CD14-positive monocyte (primary cell): ENCODE data around the gene SOCS3. TPM values are rescaled to one million over a fixed set of nuclear protein-coding genes. Genes with fewer than 3 reads are reported as not detected.

ENCODE experiments used
- DNase-seq, 3 donors: peaks; one replicate each; pipeline ENCODE4 v3.0.0-alpha.2; 2011 to 2022
- H2AFZ ChIP-seq: 2 replicates; pipeline ENCODE4 v1.6.0; 2012; ENCODE audit warnings: mild to moderate bottlenecking, low read depth, low read length, inconsistent platforms; ENCODE audit not compliant: insufficient read depth, poor library complexity, severe bottlenecking
- H3K27ac ChIP-seq, 2 donors: 1 replicate in 1 of 2; 2 replicates in 1 of 2; pipeline ENCODE4 v1.5.1; 2012 to 2013; ENCODE audit warnings: low read length in 2 of 2, control low read depth in 1 of 2, inconsistent platforms in 1 of 2, low read depth in 1 of 2, mild to moderate bottlenecking in 1 of 2
- H3K27me3 ChIP-seq, 2 donors: one replicate each; pipeline versions ENCODE4 v1.6.0 to v1.6.1; 2011 to 2013; ENCODE audit warnings: low read length in 2 of 2; ENCODE audit not compliant: control insufficient read depth in 2 of 2, insufficient read depth in 2 of 2
- H3K36me3 ChIP-seq, 2 donors: replicated peaks in 1 of 2; 1 replicate in 1 of 2; 2 replicates in 1 of 2; pipeline versions ENCODE4 v1.5.1 to v1.6.1; 2012 to 2013; ENCODE audit warnings: low read length in 2 of 2, control low read depth in 1 of 2, inconsistent platforms in 1 of 2, mild to moderate bottlenecking in 1 of 2; ENCODE audit not compliant: insufficient read depth in 2 of 2, control insufficient read depth in 1 of 2
- H3K4me1 ChIP-seq, 2 donors: 1 replicate in 1 of 2; 2 replicates in 1 of 2; pipeline versions ENCODE4 v1.5.1 to v1.6.1; 2012 to 2013; ENCODE audit warnings: low read length in 2 of 2, control low read depth in 1 of 2, inconsistent platforms in 1 of 2, mild to moderate bottlenecking in 1 of 2, moderate library complexity in 1 of 2; ENCODE audit not compliant: insufficient read depth in 2 of 2, control insufficient read depth in 1 of 2
- H3K4me2 ChIP-seq: replicated peaks from 2 replicates; pipeline ENCODE3; 2012; ENCODE audit warnings: low read length, moderate library complexity, mild to moderate bottlenecking; ENCODE audit not compliant: poor library complexity, severe bottlenecking; ENCODE audit errors: extremely low read depth
- H3K4me3 ChIP-seq, 3 experiments: fragments of 200-600 bp in 1 of 3; sonication (generic) in 1 of 3; replicated peaks in 1 of 3; 1 replicate in 2 of 3; 2 replicates in 1 of 3; pipeline ENCODE4 v1.5.1; 2011 to 2013; ENCODE audit warnings: low read length in 3 of 3, mild to moderate bottlenecking in 3 of 3, control low read depth in 2 of 3, low read depth in 2 of 3, inconsistent platforms in 1 of 3, moderate library complexity in 1 of 3
- H3K79me2 ChIP-seq: 2 replicates; pipeline ENCODE4 v1.6.0; 2012; ENCODE audit warnings: mild to moderate bottlenecking, control low read depth, inconsistent platforms, low read length, moderate library complexity; ENCODE audit not compliant: insufficient read depth
- H3K9ac ChIP-seq: 2 replicates; pipeline ENCODE4 v1.6.0; 2017; ENCODE audit warnings: low read length, mild to moderate bottlenecking; ENCODE audit not compliant: insufficient read depth, poor library complexity, severe bottlenecking
- H3K9me3 ChIP-seq, 2 donors: replicated peaks in 1 of 2; 1 replicate in 1 of 2; 2 replicates in 1 of 2; pipeline versions ENCODE4 v1.5.1 to v1.6.1; 2012 to 2013; ENCODE audit warnings: low read length in 2 of 2, control low read depth in 1 of 2; ENCODE audit not compliant: control insufficient read depth in 1 of 2, insufficient read depth in 1 of 2
- H4K20me1 ChIP-seq: 2 replicates; pipeline ENCODE4 v1.6.0; 2012; ENCODE audit warnings: mild to moderate bottlenecking, low read length, control low read depth, moderate library complexity; ENCODE audit not compliant: insufficient read depth
- H3K27ac Mint-ChIP-seq, 7 donors: one replicate each; pipeline ENCODE4 v1.8.0; 2020; ENCODE audit warnings: mild to moderate bottlenecking in 7 of 7, mixed read lengths in 7 of 7, moderate library complexity in 6 of 7, inconsistent platforms in 2 of 7
- H3K27me3 Mint-ChIP-seq, 3 donors: one replicate each; pipeline ENCODE4 v1.8.0; 2021 to 2022; ENCODE audit warnings: low read depth in 3 of 3, mild to moderate bottlenecking in 3 of 3, mixed read lengths in 3 of 3, moderate library complexity in 3 of 3, inconsistent platforms in 1 of 3
- H3K36me3 Mint-ChIP-seq, 2 donors: one replicate each; pipeline ENCODE4 v1.8.0; 2020; ENCODE audit warnings: mixed read lengths in 2 of 2, inconsistent platforms in 1 of 2, mild to moderate bottlenecking in 1 of 2
- H3K4me1 Mint-ChIP-seq: one replicate; pipeline ENCODE4 v1.8.0; 2020; ENCODE audit warnings: mild to moderate bottlenecking, mixed read lengths
- H3K4me3 Mint-ChIP-seq, 2 donors: one replicate each; pipeline ENCODE4 v1.8.0; 2020; ENCODE audit warnings: mild to moderate bottlenecking in 2 of 2, mixed read lengths in 2 of 2, moderate library complexity in 1 of 2
- H3K9me3 Mint-ChIP-seq, 7 donors: one replicate each; pipeline ENCODE4 v1.8.0; 2020 to 2022; ENCODE audit warnings: mixed read lengths in 7 of 7, mild to moderate bottlenecking in 6 of 7, moderate library complexity in 6 of 7, inconsistent platforms in 2 of 7
- WGBS: methylation state at CpG from one replicate; pipeline ENCODE4 v1.1.5; 2013; ENCODE audit warnings: missing lambda C conversion rate; ENCODE audit not compliant: insufficient coverage; 5-methylcytosine and 5-hydroxymethylcytosine counted together
- intact Hi-C, 2 donors: fragments of 100-400 bp; cut with micrococcal nuclease; formaldehyde crosslinking; loops; one replicate each; pipeline versions ENCODE4 v1.15.0 to v1.15.1; 2023
- polyA plus RNA-seq, 3 donors: library from polyadenylated mRNA; depleted of rRNA in 1 of 3; unstranded in 2 of 3; stranded (reverse) in 1 of 3; fragments of 300-500 nt in 2 of 3; fragments of >200 nt in 1 of 3; fragmentation: Illumina TruSeq in 2 of 3; gene quantifications; 1 replicate in 2 of 3; 2 replicates in 1 of 3; pipeline ENCODE4 v1.2.3, GENCODE V29; 2012 to 2021
- TF ChIP-seq, protein P1 (sequence below): fragments of 200-600 bp; IDR thresholded peaks from one replicate; pipeline ENCODE4 v1.8.0; 2022; ENCODE audit warnings: antibody characterized with exemption, mild to moderate bottlenecking

The SOCS3 gene
- polyA plus RNA-seq, 3 donors: 123 to 441 (median 144) TPM

DNA sequence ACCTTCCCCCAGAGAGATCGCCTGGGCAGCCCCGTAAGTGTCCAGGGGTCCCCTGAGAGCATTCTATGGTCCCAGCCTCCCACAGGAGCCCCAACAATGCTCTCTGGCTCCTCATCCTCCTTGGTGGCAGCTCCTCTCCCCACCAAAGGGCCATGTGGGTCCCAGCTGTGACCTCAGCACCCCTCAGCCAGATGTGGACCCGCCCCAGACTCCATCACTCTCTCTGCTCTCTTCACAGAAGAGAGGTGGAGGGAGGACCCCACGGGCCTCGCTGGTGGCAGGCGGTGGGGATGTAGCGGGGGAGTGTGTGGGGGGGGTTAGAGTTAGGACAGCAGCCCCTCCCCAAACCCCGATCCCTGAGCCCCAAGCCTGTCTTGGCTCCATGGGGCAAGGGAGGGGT, 41.0 kb downstream of the SOCS3 start:
- H3K36me3 ChIP-seq: no peaks in the 10 kb centered on the region
- no peak overlapping the region for H2AFZ ChIP-seq
- H3K4me1 Mint-ChIP-seq: peaks cover 33% of the 10 kb centered on the region
- H3K27ac ChIP-seq: no peak overlapping the region
- H3K9ac ChIP-seq: no peak overlapping the region
- TF ChIP-seq, protein P1, sequence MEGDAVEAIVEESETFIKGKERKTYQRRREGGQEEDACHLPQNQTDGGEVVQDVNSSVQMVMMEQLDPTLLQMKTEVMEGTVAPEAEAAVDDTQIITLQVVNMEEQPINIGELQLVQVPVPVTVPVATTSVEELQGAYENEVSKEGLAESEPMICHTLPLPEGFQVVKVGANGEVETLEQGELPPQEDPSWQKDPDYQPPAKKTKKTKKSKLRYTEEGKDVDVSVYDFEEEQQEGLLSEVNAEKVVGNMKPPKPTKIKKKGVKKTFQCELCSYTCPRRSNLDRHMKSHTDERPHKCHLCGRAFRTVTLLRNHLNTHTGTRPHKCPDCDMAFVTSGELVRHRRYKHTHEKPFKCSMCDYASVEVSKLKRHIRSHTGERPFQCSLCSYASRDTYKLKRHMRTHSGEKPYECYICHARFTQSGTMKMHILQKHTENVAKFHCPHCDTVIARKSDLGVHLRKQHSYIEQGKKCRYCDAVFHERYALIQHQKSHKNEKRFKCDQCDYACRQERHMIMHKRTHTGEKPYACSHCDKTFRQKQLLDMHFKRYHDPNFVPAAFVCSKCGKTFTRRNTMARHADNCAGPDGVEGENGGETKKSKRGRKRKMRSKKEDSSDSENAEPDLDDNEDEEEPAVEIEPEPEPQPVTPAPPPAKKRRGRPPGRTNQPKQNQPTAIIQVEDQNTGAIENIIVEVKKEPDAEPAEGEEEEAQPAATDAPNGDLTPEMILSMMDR: no peak
- no peak overlapping the region for H3K4me2 ChIP-seq
- DNase-seq: no peak
- H3K4me3 ChIP-seq: no peak overlapping the region
- no peaks in the 10 kb centered on the region for H3K79me2 ChIP-seq
- no peaks in the 10 kb centered on the region for H3K9me3 ChIP-seq
- 80% methylated on average over 1 of the region's 8 CpGs for WGBS
- H3K27me3 Mint-ChIP-seq: peaks cover 38 to 42% (median 40%) of the 10 kb centered on the region in 3 donors
- intact Hi-C loops: no loop called here
- peaks cover 0 to 3% (median 0%) of the 10 kb centered on the region in 7 donors for H3K9me3 Mint-ChIP-seq
- H3K27ac Mint-ChIP-seq: no peak overlapping the region
- H3K4me1 ChIP-seq: peaks cover 31 to 49% of the 10 kb centered on the region in 2 donors
- no peak overlapping the region for H3K4me3 Mint-ChIP-seq
- no peaks in the 10 kb centered on the region for H4K20me1 ChIP-seq
- peaks cover 9 to 31% of the 10 kb centered on the region in 2 donors for H3K27me3 ChIP-seq
- H3K36me3 Mint-ChIP-seq: peaks cover 0 to 4% of the 10 kb centered on the region in 2 donors

GRCh38 chr17:78318407-78318806, 41.5 kb downstream of the SOCS3 start:
- intact Hi-C loops: no loop called here
- TF ChIP-seq, protein P1: no peak
- WGBS: 98% methylated on average over 6 of the region's 8 CpGs
- Mint-ChIP-seq H3K4me1 (peaks cover 32% of the 10 kb centered on the region), H3K4me3 (no peak overlapping the region), H3K27ac (peak overlapping the region in 1 of 7 donors; percentile 63), H3K27me3 (peaks cover 41 to 47% (median 43%) of the 10 kb centered on the region in 3 donors), H3K9me3 (peaks cover 0 to 5% (median 0%) of the 10 kb centered on the region in 7 donors), H3K36me3 (peaks cover 0 to 6% of the 10 kb centered on the region in 2 donors)
- Histone ChIP-seq H3K27me3 (peaks cover 13 to 35% of the 10 kb centered on the region in 2 donors), H3K79me2 (no peaks in the 10 kb centered on the region), H3K4me3 (no peak overlapping the region), H2AFZ (no peak overlapping the region), H3K9ac (no peak overlapping the region), H3K9me3 (no peaks in the 10 kb centered on the region), H3K27ac (no peak overlapping the region), H3K4me2 (no peak overlapping the region), H4K20me1 (no peaks in the 10 kb centered on the region), H3K4me1 (peaks cover 29 to 49% of the 10 kb centered on the region in 2 donors), H3K36me3 (no peaks in the 10 kb centered on the region)
- no peak for DNase-seq
